B cell (primary cell): ENCODE data around the gene WNK2. TPM values are rescaled to one million over a fixed set of nuclear protein-coding genes. Genes with fewer than 3 reads are reported as not detected.

ENCODE experiments used
- ATAC-seq: fragments of 200-7000 bp; cut with Tn5 transposase; one replicate; pipeline ENCODE4 v1.10.0; 2021; ENCODE audit warnings: low read depth, mild to moderate bottlenecking, moderate number of reproducible peaks, moderate library complexity
- CTCF ChIA-PET: fragments of 350-600 bp; sonication (Branson Sonifier 250); formaldehyde crosslinking; loops from one replicate; lab custom pipeline; 2021; ENCODE audit warnings: antibody characterized with exemption, inconsistent platforms; lab: Charles Lee
- POLR2A ChIA-PET: fragments of 350-600 bp; sonication (Branson Sonifier 250); formaldehyde crosslinking; loops from one replicate; lab custom pipeline; 2021; ENCODE audit warnings: antibody characterized with exemption; lab: Charles Lee
- DNase-seq: peaks from one replicate; pipeline ENCODE4 v3.0.0; 2013
- H2AFZ ChIP-seq: 2 replicates; pipeline ENCODE4 v1.6.1; 2012; ENCODE audit warnings: mild to moderate bottlenecking, low read depth, low read length; ENCODE audit not compliant: insufficient read depth, poor library complexity, severe bottlenecking
- H3K27ac ChIP-seq, 2 donors: 1 replicate in 1 of 2; 2 replicates in 1 of 2; pipeline ENCODE4 v1.5.1; 2012 to 2013; ENCODE audit warnings: low read length in 2 of 2, mild to moderate bottlenecking in 2 of 2, moderate library complexity in 1 of 2
- H3K27me3 ChIP-seq, 4 experiments: fragments of 200-600 bp in 1 of 4; sonication (generic) in 1 of 4; replicated peaks in 1 of 4; 1 replicate in 2 of 4; 2 replicates in 2 of 4; pipeline versions ENCODE4 v1.6.1 to v1.7.0; 2013 to 2016; ENCODE audit warnings: low read length in 3 of 4, mild to moderate bottlenecking in 2 of 4, mixed read lengths in 1 of 4, moderate library complexity in 1 of 4; ENCODE audit not compliant: insufficient read depth in 4 of 4, control insufficient read depth in 3 of 4; ENCODE audit errors: control extremely low read depth in 1 of 4
- H3K36me3 ChIP-seq, 2 experiments: replicated peaks in 1 of 2; 1 replicate in 1 of 2; 2 replicates in 1 of 2; pipeline versions ENCODE4 v1.6.1 to v1.7.1; 2013; ENCODE audit warnings: low read length in 1 of 2; ENCODE audit not compliant: insufficient read depth in 2 of 2, control insufficient read depth in 1 of 2; ENCODE audit errors: control extremely low read depth in 1 of 2, extremely low read depth in 1 of 2
- H3K4me1 ChIP-seq, 2 donors: fragments of 200-600 bp in 1 of 2; sonication (generic) in 1 of 2; 1 replicate in 1 of 2; 2 replicates in 1 of 2; pipeline versions ENCODE4 v1.5.1 to v1.6.1; 2013 to 2017; ENCODE audit warnings: low read length in 2 of 2; ENCODE audit not compliant: control insufficient read depth in 2 of 2, insufficient read depth in 2 of 2
- H3K4me2 ChIP-seq: replicated peaks from 2 replicates; pipeline ENCODE3; 2012; ENCODE audit warnings: mild to moderate bottlenecking, low read depth, low read length; ENCODE audit not compliant: poor library complexity, severe bottlenecking
- H3K4me3 ChIP-seq, 5 experiments: fragments of 200-600 bp in 1 of 5; sonication (generic) in 1 of 5; 1 replicate in 3 of 5; 2 replicates in 2 of 5; pipeline versions ENCODE4 v1.5.1 to v1.7.0; 2011 to 2016; ENCODE audit warnings: low read length in 4 of 5, mild to moderate bottlenecking in 4 of 5, low read depth in 2 of 5, control low read depth in 1 of 5, moderate library complexity in 1 of 5; ENCODE audit not compliant: insufficient read depth in 1 of 5; ENCODE audit errors: control extremely low read depth in 1 of 5, extremely low read depth in 1 of 5
- H3K79me2 ChIP-seq: fragments of 200-600 bp; sonication (generic); one replicate; pipeline ENCODE4 v1.6.0; 2016; ENCODE audit warnings: low read length; ENCODE audit not compliant: control insufficient read depth, insufficient read depth
- H3K9ac ChIP-seq: fragments of 200-600 bp; sonication (generic); 2 replicates; pipeline ENCODE4 v1.6.1; 2017; ENCODE audit warnings: mild to moderate bottlenecking, low read length, moderate library complexity
- H3K9me3 ChIP-seq, 3 donors: one replicate each; pipeline versions ENCODE4 v1.6.1 to v1.7.1; 2013; ENCODE audit warnings: low read length in 2 of 3; ENCODE audit not compliant: control insufficient read depth in 2 of 3, insufficient read depth in 1 of 3; ENCODE audit errors: control extremely low read depth in 1 of 3
- H4K20me1 ChIP-seq: 2 replicates; pipeline ENCODE4 v1.6.0; 2012; ENCODE audit warnings: mild to moderate bottlenecking, low read length; ENCODE audit not compliant: insufficient read depth, control insufficient read depth, poor library complexity, severe bottlenecking
- H3K27ac Mint-ChIP-seq: one replicate; pipeline ENCODE4 v1.8.0; 2021; ENCODE audit warnings: mixed read lengths
- H3K27me3 Mint-ChIP-seq: one replicate; pipeline ENCODE4 v1.8.0; 2021; ENCODE audit warnings: mixed read lengths
- H3K4me1 Mint-ChIP-seq: one replicate; pipeline ENCODE4 v1.8.0; 2021; ENCODE audit warnings: mixed read lengths
- H3K4me3 Mint-ChIP-seq: one replicate; pipeline ENCODE4 v1.8.0; 2021; ENCODE audit warnings: mixed read lengths
- H3K9me3 Mint-ChIP-seq: one replicate; pipeline ENCODE4 v1.8.0; 2022; ENCODE audit warnings: mixed read lengths; ENCODE audit not compliant: insufficient read depth
- EZH2 ChIP-seq: IDR thresholded peaks from 2 replicates; pipeline ENCODE4 v1.6.1; 2012; ENCODE audit warnings: borderline replicate concordance, low read depth, mild to moderate bottlenecking, moderate library complexity, low read length; ENCODE audit not compliant: insufficient read depth, poor library complexity, severe bottlenecking
- WGBS: methylation state at CpG from one replicate; pipeline ENCODE4 v1.1.5; 2013; ENCODE audit warnings: missing lambda C conversion rate; ENCODE audit not compliant: insufficient coverage; 5-methylcytosine and 5-hydroxymethylcytosine counted together
- intact Hi-C: fragments of 100-400 bp; cut with micrococcal nuclease; formaldehyde crosslinking; loops from one replicate; pipeline ENCODE4 v1.10.0; 2022
- polyA plus RNA-seq: library from polyadenylated mRNA; depleted of rRNA; stranded (reverse); fragments of >200 nt; gene quantifications from 2 replicates; pipeline ENCODE4 v1.2.3, GENCODE V29; 2012
- total RNA-seq, 2 donors: library from RNA; stranded (reverse); fragments of 120-200 nt in 1 of 2; gene quantifications; 1 replicate in 1 of 2; 2 replicates in 1 of 2; pipeline versions ENCODE4 v1.2.3 to v1.2.4, GENCODE V29; 2013 to 2022
- TF ChIP-seq, protein P1 (sequence below): fragments of 200-600 bp; IDR thresholded peaks from one replicate; pipeline ENCODE4 v1.8.0; 2022; ENCODE audit warnings: antibody characterized with exemption, mild to moderate bottlenecking

Gene WNK2
- total and polyA plus RNA-seq, 2 donors (not counting 1 experiment from before 2014, with no cell fraction given) = 0.49 TPM; not detected in 1

DNA sequence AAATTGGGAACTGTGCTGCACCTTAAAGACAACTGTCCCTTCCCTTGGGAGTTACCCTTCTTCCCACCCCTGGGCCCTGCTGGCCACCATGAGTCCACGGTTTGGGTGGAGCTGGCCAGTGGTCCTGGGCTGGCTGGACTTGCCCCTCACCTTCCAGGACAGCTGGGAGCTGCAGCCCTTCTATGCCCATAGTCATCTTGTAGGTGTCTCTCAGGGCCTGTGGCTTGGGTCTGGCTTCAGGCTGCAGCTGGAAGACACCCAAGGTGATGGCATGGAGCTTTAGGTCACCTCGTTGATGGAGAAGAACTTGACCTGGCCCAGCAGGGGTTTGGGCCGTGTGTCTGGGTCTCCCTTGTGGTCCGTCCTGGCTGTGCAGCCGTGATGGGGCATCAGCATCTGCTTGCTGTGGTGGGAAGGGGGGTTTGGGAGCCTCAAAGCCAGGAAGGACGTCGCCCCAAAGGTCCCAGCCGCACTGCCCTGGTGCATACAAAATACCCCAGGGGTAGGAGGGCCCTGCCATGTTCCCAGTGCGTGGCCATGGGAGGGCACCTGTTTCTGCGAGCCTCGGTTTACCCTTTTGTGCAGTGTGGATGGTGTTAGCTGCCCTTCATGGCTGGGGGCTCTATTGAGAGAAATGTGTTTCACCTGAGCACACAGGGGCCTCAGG is 8.9 kb downstream of the WNK2 start:
- peaks cover 9% of the 10 kb centered on the region for H3K27me3 Mint-ChIP-seq
- H3K4me1 Mint-ChIP-seq = no peaks in the 10 kb centered on the region
- Histone ChIP-seq H3K9me3 (peaks cover 0 to 8% (median 0%) of the 10 kb centered on the region in 3 donors), H3K27ac (no peak overlapping the region), H3K79me2 (no peaks in the 10 kb centered on the region), H3K4me1 (no peaks in the 10 kb centered on the region), H3K4me3 (no peak overlapping the region), H3K4me2 (no peak overlapping the region), H2AFZ (no peak overlapping the region), H4K20me1 (no peaks in the 10 kb centered on the region), H3K27me3 (no peaks in the 10 kb centered on the region), H3K36me3 (no peaks in the 10 kb centered on the region), H3K9ac (no peak overlapping the region)
- TF ChIP-seq EZH2 = no peak
- TF ChIP-seq, protein P1, sequence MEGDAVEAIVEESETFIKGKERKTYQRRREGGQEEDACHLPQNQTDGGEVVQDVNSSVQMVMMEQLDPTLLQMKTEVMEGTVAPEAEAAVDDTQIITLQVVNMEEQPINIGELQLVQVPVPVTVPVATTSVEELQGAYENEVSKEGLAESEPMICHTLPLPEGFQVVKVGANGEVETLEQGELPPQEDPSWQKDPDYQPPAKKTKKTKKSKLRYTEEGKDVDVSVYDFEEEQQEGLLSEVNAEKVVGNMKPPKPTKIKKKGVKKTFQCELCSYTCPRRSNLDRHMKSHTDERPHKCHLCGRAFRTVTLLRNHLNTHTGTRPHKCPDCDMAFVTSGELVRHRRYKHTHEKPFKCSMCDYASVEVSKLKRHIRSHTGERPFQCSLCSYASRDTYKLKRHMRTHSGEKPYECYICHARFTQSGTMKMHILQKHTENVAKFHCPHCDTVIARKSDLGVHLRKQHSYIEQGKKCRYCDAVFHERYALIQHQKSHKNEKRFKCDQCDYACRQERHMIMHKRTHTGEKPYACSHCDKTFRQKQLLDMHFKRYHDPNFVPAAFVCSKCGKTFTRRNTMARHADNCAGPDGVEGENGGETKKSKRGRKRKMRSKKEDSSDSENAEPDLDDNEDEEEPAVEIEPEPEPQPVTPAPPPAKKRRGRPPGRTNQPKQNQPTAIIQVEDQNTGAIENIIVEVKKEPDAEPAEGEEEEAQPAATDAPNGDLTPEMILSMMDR = no peak
- H3K27ac Mint-ChIP-seq = no peak overlapping the region
- H3K4me3 Mint-ChIP-seq = no peak overlapping the region
- no peaks in the 10 kb centered on the region for H3K9me3 Mint-ChIP-seq
- 91% methylated on average over 8 of the region's 11 CpGs for WGBS
- CTCF ChIA-PET = no interaction called here
- POLR2A ChIA-PET = no interaction called here
- DNase-seq (no peak), ATAC-seq (no peak)
- intact Hi-C loops = no loop called here

DNA sequence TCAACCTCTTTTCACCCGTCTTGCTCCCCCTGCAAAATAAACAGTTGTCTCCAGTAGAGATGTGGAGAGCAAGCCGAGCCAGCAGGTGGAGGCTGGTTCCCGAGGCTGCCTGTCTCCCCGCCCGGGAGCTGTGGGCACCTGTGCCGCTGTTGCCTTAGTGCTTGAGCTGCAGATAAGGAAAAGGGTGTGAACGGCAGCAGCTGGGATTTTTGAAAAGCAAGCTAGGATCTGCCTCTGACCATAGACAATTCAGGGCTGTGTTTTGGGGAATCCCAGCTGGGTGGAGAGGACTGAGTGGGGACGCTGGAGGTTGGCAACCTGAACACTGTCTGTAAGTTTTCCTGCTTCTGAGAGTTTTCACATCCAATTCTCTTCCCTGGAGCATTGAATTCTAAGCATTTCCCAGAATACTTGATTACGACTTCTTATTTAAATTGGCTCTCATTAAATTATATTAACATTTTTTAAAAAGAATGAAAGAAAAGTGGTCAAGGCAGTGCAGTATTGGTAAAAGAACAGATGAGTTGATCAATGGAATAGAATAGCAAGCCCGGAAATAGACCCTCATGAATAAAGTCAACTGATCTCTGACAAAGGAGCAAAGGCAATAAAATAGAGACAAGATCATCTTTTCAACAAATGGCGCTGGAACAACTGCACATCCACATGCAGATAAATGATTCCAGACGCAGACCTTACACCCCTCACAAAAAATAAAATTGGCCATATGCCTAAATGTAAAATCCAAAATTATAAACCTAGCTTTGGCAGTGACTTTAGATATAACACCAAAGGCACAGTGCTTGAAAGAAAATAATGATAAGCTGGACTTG is 9.7 kb downstream of the WNK2 start:
- no peak for TF ChIP-seq EZH2
- TF ChIP-seq, protein P1 = no peak
- ATAC-seq = no peak
- H3K27me3 Mint-ChIP-seq = peaks cover 9% of the 10 kb centered on the region
- no peak overlapping the region for H3K4me3 Mint-ChIP-seq
- POLR2A ChIA-PET = no interaction called here
- no peak overlapping the region for H3K27ac Mint-ChIP-seq
- Histone ChIP-seq H3K36me3 (no peaks in the 10 kb centered on the region), H3K9me3 (peaks cover 0 to 9% (median 0%) of the 10 kb centered on the region in 3 donors), H3K79me2 (no peaks in the 10 kb centered on the region), H4K20me1 (no peaks in the 10 kb centered on the region), H3K9ac (no peak overlapping the region), H3K27me3 (no peaks in the 10 kb centered on the region), H2AFZ (no peak overlapping the region), H3K27ac (no peak overlapping the region), H3K4me1 (no peaks in the 10 kb centered on the region), H3K4me3 (no peak overlapping the region), H3K4me2 (no peak overlapping the region)
- intact Hi-C loops = no loop called here
- CTCF ChIA-PET = no interaction called here
- no peaks in the 10 kb centered on the region for H3K4me1 Mint-ChIP-seq
- H3K9me3 Mint-ChIP-seq = no peaks in the 10 kb centered on the region
- WGBS = 92% methylated on average over 9 of the region's 12 CpGs
- DNase-seq = no peak
